Colonic mucosa (tissue), 4 donors: ENCODE measurements around the gene SERPINB6. TPM values are rescaled to one million over a fixed set of nuclear protein-coding genes. Genes with fewer than 3 reads are reported as not detected.
"Not testable (repeated sequence)": the region's sequence is repeated elsewhere in the genome, so short reads cannot be mapped to it uniquely, and the experiment has no call there.

Source experiments
- DNase-seq: peaks from one replicate; pipeline ENCODE4 v3.0.0-alpha.2; 2020
- H3K27ac ChIP-seq: fragments of 200-600 bp; one replicate; pipeline ENCODE4 v1.8.0; 2021
- H3K27me3 ChIP-seq: fragments of 200-600 bp; one replicate; pipeline ENCODE4 v1.8.0; 2021
- H3K36me3 ChIP-seq: fragments of 200-600 bp; one replicate; pipeline ENCODE4 v1.8.0; 2021
- H3K4me1 ChIP-seq: fragments of 200-600 bp; one replicate; pipeline ENCODE4 v1.8.0; 2021; ENCODE audit warnings: mild to moderate bottlenecking
- H3K4me3 ChIP-seq: fragments of 200-600 bp; one replicate; pipeline ENCODE4 v1.8.0; 2021
- H3K9ac ChIP-seq, 2 donors: one replicate each; pipeline ENCODE4 v1.7.0; 2013; ENCODE audit warnings: control low read depth in 2 of 2, low read depth in 2 of 2, low read length in 2 of 2
- H3K9me3 ChIP-seq: fragments of 200-600 bp; one replicate; pipeline ENCODE4 v1.8.0; 2021
- intact Hi-C: fragments of 100-400 bp; cut with DNase I; formaldehyde crosslinking; loops from one replicate; pipeline ENCODE4 v1.14.1; 2022
- total RNA-seq, 2 donors: library from RNA; stranded (reverse); fragmentation: NEBNext Ultra II Directional in 1 of 2; extraction: Animal tissue kit (Norgen Biotek cat#: 25700) in 1 of 2; gene quantifications; one replicate each; pipeline ENCODE4 v1.2.1, GENCODE V29; 2021
- TF ChIP-seq, protein P1 (sequence below): fragments of 200-600 bp; IDR thresholded peaks from one replicate; pipeline ENCODE4 v1.8.0; 2022; ENCODE audit warnings: antibody characterized with exemption, mild to moderate bottlenecking
- donor health status: healthy.
- donor health status: DM: no; HTN: no; CAD: no.
- donor health status: DM: no; HTN: no; CAD: no.

SERPINB6 gene
- total RNA-seq, 2 donors from 2014 or later = 139 to 285 TPM

DNA sequence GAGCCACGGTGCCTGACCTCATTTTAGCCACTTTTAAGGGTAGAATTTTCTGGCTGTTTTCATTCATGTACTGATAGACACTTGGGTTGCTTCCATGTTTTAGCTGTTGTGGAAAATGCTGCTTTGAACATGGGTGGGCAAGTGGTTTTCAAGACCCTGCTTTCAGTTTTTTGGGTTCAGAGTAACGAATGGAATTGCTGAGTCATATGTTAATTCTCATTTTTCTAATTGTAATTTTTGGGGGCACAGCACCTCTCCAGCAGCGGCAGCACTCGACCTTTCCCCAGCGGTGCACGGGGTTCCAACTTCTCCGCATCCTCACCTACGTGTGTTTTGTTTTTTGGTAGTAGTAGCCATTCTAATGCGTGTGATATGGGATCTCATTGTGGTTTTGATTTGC lies 33.7 kb upstream of the SERPINB6 start:
- H3K27ac ChIP-seq = no peak overlapping the region
- no peaks in the 10 kb centered on the region for H3K4me1 ChIP-seq
- TF ChIP-seq, protein P1, sequence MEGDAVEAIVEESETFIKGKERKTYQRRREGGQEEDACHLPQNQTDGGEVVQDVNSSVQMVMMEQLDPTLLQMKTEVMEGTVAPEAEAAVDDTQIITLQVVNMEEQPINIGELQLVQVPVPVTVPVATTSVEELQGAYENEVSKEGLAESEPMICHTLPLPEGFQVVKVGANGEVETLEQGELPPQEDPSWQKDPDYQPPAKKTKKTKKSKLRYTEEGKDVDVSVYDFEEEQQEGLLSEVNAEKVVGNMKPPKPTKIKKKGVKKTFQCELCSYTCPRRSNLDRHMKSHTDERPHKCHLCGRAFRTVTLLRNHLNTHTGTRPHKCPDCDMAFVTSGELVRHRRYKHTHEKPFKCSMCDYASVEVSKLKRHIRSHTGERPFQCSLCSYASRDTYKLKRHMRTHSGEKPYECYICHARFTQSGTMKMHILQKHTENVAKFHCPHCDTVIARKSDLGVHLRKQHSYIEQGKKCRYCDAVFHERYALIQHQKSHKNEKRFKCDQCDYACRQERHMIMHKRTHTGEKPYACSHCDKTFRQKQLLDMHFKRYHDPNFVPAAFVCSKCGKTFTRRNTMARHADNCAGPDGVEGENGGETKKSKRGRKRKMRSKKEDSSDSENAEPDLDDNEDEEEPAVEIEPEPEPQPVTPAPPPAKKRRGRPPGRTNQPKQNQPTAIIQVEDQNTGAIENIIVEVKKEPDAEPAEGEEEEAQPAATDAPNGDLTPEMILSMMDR = no peak
- no peak overlapping the region for H3K4me3 ChIP-seq
- no peaks in the 10 kb centered on the region for H3K36me3 ChIP-seq
- H3K9me3 ChIP-seq = no peaks in the 10 kb centered on the region
- no peaks in the 10 kb centered on the region for H3K27me3 ChIP-seq
- DNase-seq = no peak
- intact Hi-C loops = no loop called here
- no peak overlapping the region for H3K9ac ChIP-seq

DNA sequence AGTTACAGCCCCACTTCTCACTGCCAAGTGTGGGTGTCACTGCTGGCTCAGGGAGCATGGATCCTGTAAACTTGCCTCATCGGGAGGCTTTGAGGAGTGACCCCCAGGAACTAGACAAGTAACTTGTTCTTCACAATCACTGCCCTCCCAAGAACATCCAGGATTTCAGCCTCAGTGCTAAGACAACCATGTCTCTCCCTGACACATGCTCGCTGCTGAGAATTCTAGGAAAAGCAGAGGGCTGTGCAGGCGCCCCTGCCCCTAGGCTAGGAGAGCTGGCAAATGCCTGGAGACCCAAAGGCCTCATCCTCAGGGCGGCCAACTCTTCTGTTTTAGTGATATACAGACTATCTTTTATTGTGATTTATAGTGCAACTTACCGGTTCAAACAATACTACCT lies 31.9 kb upstream of the SERPINB6 start:
- intact Hi-C loops = not testable (repeated sequence)

DNA sequence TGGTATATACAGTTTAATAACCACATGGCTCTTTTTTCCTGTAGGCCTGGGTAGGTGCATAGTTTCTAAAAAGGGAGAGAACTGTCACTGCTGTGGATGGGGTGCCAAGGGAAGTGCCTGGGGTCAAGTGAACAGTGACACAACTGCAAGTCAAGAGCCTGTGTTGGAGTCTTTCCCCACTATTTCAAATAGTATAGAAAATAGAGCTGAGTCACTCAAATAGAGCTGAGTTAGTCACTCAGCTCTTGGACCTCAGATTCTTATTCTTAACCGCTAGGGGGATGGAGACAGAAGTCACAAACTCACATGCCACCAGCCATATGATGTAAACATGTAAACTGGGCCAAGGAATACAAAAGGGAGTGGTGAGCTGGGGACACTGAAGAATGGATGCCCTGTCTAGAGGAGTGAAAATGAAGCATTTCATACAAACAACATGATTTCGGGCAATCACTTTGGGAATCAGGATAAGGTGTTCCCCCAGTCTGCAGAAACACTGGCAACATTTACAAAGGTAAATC lies 30.5 kb upstream of the SERPINB6 start:
- H3K9ac ChIP-seq = no peak overlapping the region
- DNase-seq = no peak
- no peak overlapping the region for H3K27ac ChIP-seq
- H3K4me3 ChIP-seq = no peak overlapping the region
- H3K36me3 ChIP-seq = no peaks in the 10 kb centered on the region
- H3K27me3 ChIP-seq = no peaks in the 10 kb centered on the region
- peaks cover 5% of the 10 kb centered on the region for H3K4me1 ChIP-seq
- H3K9me3 ChIP-seq = no peaks in the 10 kb centered on the region
- TF ChIP-seq, protein P1 = peak; percentile 42
- intact Hi-C loops = no loop called here

More for the DNA sequence above, 31.9 kb upstream of the SERPINB6 start:
- H3K36me3 ChIP-seq, H3K9me3 ChIP-seq, DNase-seq, H3K27ac ChIP-seq, H3K27me3 ChIP-seq, H3K4me3 ChIP-seq, H3K9ac ChIP-seq, H3K4me1 ChIP-seq: not testable (repeated sequence)

- Histone ChIP-seq H3K27me3 (no peaks in the 10 kb centered on the region), H3K27ac (no peak overlapping the region), H3K9me3 (no peaks in the 10 kb centered on the region), H3K4me3 (no peak overlapping the region), H3K4me1 (peaks cover 5% of the 10 kb centered on the region), H3K36me3 (no peaks in the 10 kb centered on the region), H3K9ac (no peak overlapping the region)
- DNase-seq = no peak
- TF ChIP-seq, protein P1 = no peak
- intact Hi-C loops = no loop called here
Measured at GRCh38 chr6:3001146-3001772, 29.9 kb upstream of the SERPINB6 start.

DNA sequence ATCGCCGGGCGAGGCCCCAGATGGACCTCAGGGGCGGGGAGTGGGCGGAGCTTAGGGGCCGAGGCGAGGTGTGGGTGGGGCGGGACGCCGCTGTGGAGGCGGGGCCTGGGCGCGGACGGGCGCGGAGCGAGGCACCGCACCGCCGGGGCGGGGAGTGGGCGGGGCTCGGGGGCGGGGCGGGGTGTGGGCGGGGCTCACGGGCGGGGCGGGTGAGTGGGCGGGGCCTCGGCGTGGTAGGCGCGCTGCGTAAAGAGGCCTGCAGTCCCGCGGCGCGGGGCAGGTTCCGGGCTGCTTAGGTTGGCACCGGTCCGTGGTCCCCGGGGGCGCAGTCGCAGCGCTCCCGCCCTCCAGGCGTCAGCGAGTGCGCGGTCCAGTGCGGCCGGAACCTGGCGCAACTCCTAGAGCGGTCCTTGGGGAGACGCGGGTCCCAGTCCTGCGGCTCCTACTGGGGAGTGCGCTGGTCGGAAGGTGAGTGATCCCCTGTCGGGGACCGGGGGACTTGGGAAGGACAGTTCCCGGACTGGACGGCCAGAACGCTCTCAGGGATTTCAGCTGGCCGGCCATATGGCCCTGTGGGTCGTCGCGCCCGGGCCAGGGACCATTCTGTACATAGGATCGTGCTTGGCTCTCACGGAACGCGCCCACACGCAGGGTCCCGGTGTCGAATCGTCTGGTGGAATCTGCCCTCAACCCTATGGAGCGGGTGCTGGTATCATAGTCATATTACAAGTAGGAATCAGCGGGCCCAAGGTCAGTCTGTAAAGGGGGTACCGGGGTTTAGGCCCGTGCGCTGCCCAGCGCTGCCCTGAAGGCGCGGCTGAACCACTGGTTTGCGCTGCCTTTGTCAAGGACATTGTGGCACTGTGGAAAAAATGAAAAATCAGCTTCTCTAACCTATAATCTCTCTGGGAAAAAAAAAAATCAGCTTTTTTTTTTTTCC lies 28.5 kb upstream of the SERPINB6 start, which contains the start of gene NQO2:
Gene NQO2, plus strand, starts transcription at position 277 of the 940 bp plus-strand sequence. CDS start 6,659 bp downstream, outside the sequence.
- peak within 1 kb of the TSS; percentile 70 for H3K27ac ChIP-seq
- TF ChIP-seq, protein P1 = no peak
- no peaks in the 10 kb centered on the region for H3K27me3 ChIP-seq
- H3K4me1 ChIP-seq = peaks cover 5% of the 10 kb centered on the region
- intact Hi-C loops = no loop called here
- H3K4me3 ChIP-seq = peak within 1 kb of the TSS; percentile 86
- DNase-seq = peak; percentile 98
- no peaks in the 10 kb centered on the region for H3K36me3 ChIP-seq
- peak within 1 kb of the TSS; percentile 81 to 91 for H3K9ac ChIP-seq
- H3K9me3 ChIP-seq = no peaks in the 10 kb centered on the region
